ENCODE results near the gene CNNM2. TPM values are rescaled to one million over a fixed set of nuclear protein-coding genes. Genes with fewer than 3 reads are reported as not detected.

CNNM2 gene
- total and polyA plus RNA-seq, 4 donors, result 3.0 to 18.3 (median 7.8) TPM

DNA sequence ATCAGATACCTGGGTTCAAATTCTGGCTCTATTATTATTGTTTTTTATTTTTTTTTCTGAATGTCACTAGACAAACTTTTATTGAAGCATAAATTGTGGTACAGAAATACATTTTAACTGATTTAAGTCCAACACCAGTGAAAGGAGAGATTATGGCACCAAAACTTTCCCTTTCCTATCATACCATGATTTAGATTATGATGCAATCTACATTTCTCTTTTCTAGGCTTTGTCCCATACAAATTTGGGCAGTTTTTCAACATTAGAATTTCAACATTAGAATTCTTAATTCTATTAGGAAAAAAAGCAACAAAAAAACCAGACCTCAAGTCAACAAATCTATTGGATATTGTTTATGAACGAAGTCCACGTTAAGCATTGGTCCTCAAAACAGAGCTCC, 37.8 kb upstream of the CNNM2 start:
- no peaks in the 10 kb centered on the region for H3K9me3 ChIP-seq (ENCODE audit: control insufficient read depth in 4 of 4, insufficient read depth in 3 of 4, low read length in 3 of 4)
- no peak overlapping the region for H3K27ac ChIP-seq (ENCODE audit: low read depth in 1 of 2, low read length in 1 of 2)
- no peak overlapping the region for H3K9ac ChIP-seq (ENCODE audit: insufficient read depth in 1 of 2, low read length in 2 of 2)
- H3K27me3 ChIP-seq (ENCODE audit: control insufficient read depth in 3 of 3, insufficient read depth in 3 of 3, low read length in 2 of 3), result no peaks in the 10 kb centered on the region
- no peaks in the 10 kb centered on the region for H3K4me1 ChIP-seq (ENCODE audit: control insufficient read depth in 5 of 5, insufficient read depth in 5 of 5, low read length in 5 of 5)
- TF ChIP-seq CTCF (IDR thresholded peaks at IDR 0.05; ENCODE audit: control extremely low read depth, extremely low read depth), result no peak
- H3K36me3 ChIP-seq (ENCODE audit: control insufficient read depth in 4 of 4, insufficient read depth in 4 of 4, low read length in 4 of 4), result peaks cover 0 to 3% (median under 1%) of the 10 kb centered on the region in 4 donors
- H3K4me3 ChIP-seq, result no peak overlapping the region
- WGBS, 2 donors, result 94 to 96% methylated on average over 2 of the region's 2 CpGs
- ATAC-seq (ENCODE audit: insufficient read depth, low FRiP score), result no peak
- no peak for DNase-seq

GRCh38 chr10:102888048-102888447, 30.0 kb upstream of the CNNM2 start:
- no peak overlapping the region for H3K9ac ChIP-seq (ENCODE audit: insufficient read depth in 1 of 2, low read length in 2 of 2)
- no peak overlapping the region for H3K4me3 ChIP-seq
- H3K9me3 ChIP-seq (ENCODE audit: control insufficient read depth in 4 of 4, insufficient read depth in 3 of 4, low read length in 3 of 4), result peaks cover 0 to 3% (median 0%) of the 10 kb centered on the region in 4 donors
- DNase-seq, result no peak
- no peak for TF ChIP-seq CTCF (IDR thresholded peaks at IDR 0.05; ENCODE audit: control extremely low read depth, extremely low read depth)
- peaks cover 0 to 8% (median 2%) of the 10 kb centered on the region in 4 donors for H3K36me3 ChIP-seq (ENCODE audit: control insufficient read depth in 4 of 4, insufficient read depth in 4 of 4, low read length in 4 of 4)
- ATAC-seq (ENCODE audit: insufficient read depth, low FRiP score), result no peak
- H3K27me3 ChIP-seq (ENCODE audit: control insufficient read depth in 3 of 3, insufficient read depth in 3 of 3, low read length in 2 of 3), result no peaks in the 10 kb centered on the region
- H3K27ac ChIP-seq (ENCODE audit: low read depth in 1 of 2, low read length in 1 of 2), result no peak overlapping the region
- WGBS, 2 donors, result 93 to 96% methylated on average over 1 of the region's 1 CpG
- H3K4me1 ChIP-seq (ENCODE audit: control insufficient read depth in 5 of 5, insufficient read depth in 5 of 5, low read length in 5 of 5), result no peaks in the 10 kb centered on the region

DNA sequence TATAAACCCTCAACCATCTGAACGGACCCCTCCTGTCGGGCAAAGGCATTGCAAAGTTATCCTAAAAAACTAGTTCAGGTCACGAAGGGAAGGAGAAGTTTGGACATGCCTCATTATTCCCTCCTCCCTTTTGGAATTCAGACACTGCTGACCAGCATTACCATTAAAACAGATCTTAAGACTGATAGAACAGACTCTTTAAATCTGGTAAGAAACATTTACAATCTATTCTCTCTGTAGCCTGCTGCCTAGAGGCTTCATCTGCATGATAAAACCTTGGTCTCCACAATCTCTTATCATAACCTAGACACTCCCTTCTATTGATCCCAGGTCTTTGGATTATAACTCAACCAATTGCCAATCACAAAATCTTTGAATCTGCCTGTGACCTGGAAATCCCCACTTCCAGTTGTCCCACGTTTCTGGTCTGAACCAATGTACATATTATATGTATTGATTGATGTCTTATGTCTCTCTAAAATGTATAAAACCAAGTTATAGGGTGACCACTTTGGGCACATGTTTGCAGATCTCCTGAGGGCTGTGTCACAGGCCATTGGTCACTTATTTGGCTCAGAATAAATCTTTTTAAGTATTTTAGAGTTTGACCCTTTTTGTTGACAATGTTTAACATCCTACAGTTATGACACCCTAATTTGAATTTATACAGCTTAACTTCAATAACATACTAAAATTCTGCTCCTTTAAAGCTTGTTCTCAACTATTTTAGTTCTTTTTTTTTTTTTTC, 23.5 kb upstream of the CNNM2 start:
- Histone ChIP-seq H3K27ac (ENCODE audit: low read depth in 1 of 2, low read length in 1 of 2) (no peak overlapping the region), H3K27me3 (ENCODE audit: control insufficient read depth in 3 of 3, insufficient read depth in 3 of 3, low read length in 2 of 3) (no peaks in the 10 kb centered on the region), H3K4me1 (ENCODE audit: control insufficient read depth in 5 of 5, insufficient read depth in 5 of 5, low read length in 5 of 5) (no peaks in the 10 kb centered on the region), H3K9ac (ENCODE audit: insufficient read depth in 1 of 2, low read length in 2 of 2) (no peak overlapping the region), H3K9me3 (ENCODE audit: control insufficient read depth in 4 of 4, insufficient read depth in 3 of 4, low read length in 3 of 4) (no peaks in the 10 kb centered on the region), H3K36me3 (ENCODE audit: control insufficient read depth in 4 of 4, insufficient read depth in 4 of 4, low read length in 4 of 4) (peaks cover 0 to 12% (median 3%) of the 10 kb centered on the region in 4 donors), H3K4me3 (no peak overlapping the region)
- WGBS, 2 donors, result 88 to 90% methylated on average over 4 of the region's 4 CpGs
- ATAC-seq (ENCODE audit: insufficient read depth, low FRiP score) (no peak), DNase-seq (no peak)
- no peak for TF ChIP-seq CTCF (IDR thresholded peaks at IDR 0.05; ENCODE audit: control extremely low read depth, extremely low read depth)
